CD14-positive monocyte (primary cell): ENCODE results near the gene SMC4. TPM values are rescaled to one million over a fixed set of nuclear protein-coding genes. Genes with fewer than 3 reads are reported as not detected.

ENCODE experiments used
- DNase-seq, 3 donors: peaks; one replicate each; pipeline ENCODE4 v3.0.0-alpha.2; 2011 to 2022
- H2AFZ ChIP-seq: 2 replicates; pipeline ENCODE4 v1.6.0; 2012; ENCODE audit warnings: mild to moderate bottlenecking, low read depth, low read length, inconsistent platforms; ENCODE audit not compliant: insufficient read depth, poor library complexity, severe bottlenecking
- H3K27ac ChIP-seq, 2 donors: 1 replicate in 1 of 2; 2 replicates in 1 of 2; pipeline ENCODE4 v1.5.1; 2012 to 2013; ENCODE audit warnings: low read length in 2 of 2, control low read depth in 1 of 2, inconsistent platforms in 1 of 2, low read depth in 1 of 2, mild to moderate bottlenecking in 1 of 2
- H3K27me3 ChIP-seq, 2 donors: one replicate each; pipeline versions ENCODE4 v1.6.0 to v1.6.1; 2011 to 2013; ENCODE audit warnings: low read length in 2 of 2; ENCODE audit not compliant: control insufficient read depth in 2 of 2, insufficient read depth in 2 of 2
- H3K36me3 ChIP-seq, 2 donors: replicated peaks in 1 of 2; 1 replicate in 1 of 2; 2 replicates in 1 of 2; pipeline versions ENCODE4 v1.5.1 to v1.6.1; 2012 to 2013; ENCODE audit warnings: low read length in 2 of 2, control low read depth in 1 of 2, inconsistent platforms in 1 of 2, mild to moderate bottlenecking in 1 of 2; ENCODE audit not compliant: insufficient read depth in 2 of 2, control insufficient read depth in 1 of 2
- H3K4me1 ChIP-seq, 2 donors: 1 replicate in 1 of 2; 2 replicates in 1 of 2; pipeline versions ENCODE4 v1.5.1 to v1.6.1; 2012 to 2013; ENCODE audit warnings: low read length in 2 of 2, control low read depth in 1 of 2, inconsistent platforms in 1 of 2, mild to moderate bottlenecking in 1 of 2, moderate library complexity in 1 of 2; ENCODE audit not compliant: insufficient read depth in 2 of 2, control insufficient read depth in 1 of 2
- H3K4me2 ChIP-seq: replicated peaks from 2 replicates; pipeline ENCODE3; 2012; ENCODE audit warnings: low read length, moderate library complexity, mild to moderate bottlenecking; ENCODE audit not compliant: poor library complexity, severe bottlenecking; ENCODE audit errors: extremely low read depth
- H3K4me3 ChIP-seq, 3 experiments: fragments of 200-600 bp in 1 of 3; sonication (generic) in 1 of 3; replicated peaks in 1 of 3; 1 replicate in 2 of 3; 2 replicates in 1 of 3; pipeline ENCODE4 v1.5.1; 2011 to 2013; ENCODE audit warnings: low read length in 3 of 3, mild to moderate bottlenecking in 3 of 3, control low read depth in 2 of 3, low read depth in 2 of 3, inconsistent platforms in 1 of 3, moderate library complexity in 1 of 3
- H3K79me2 ChIP-seq: 2 replicates; pipeline ENCODE4 v1.6.0; 2012; ENCODE audit warnings: mild to moderate bottlenecking, control low read depth, inconsistent platforms, low read length, moderate library complexity; ENCODE audit not compliant: insufficient read depth
- H3K9ac ChIP-seq: 2 replicates; pipeline ENCODE4 v1.6.0; 2017; ENCODE audit warnings: low read length, mild to moderate bottlenecking; ENCODE audit not compliant: insufficient read depth, poor library complexity, severe bottlenecking
- H3K9me3 ChIP-seq, 2 donors: replicated peaks in 1 of 2; 1 replicate in 1 of 2; 2 replicates in 1 of 2; pipeline versions ENCODE4 v1.5.1 to v1.6.1; 2012 to 2013; ENCODE audit warnings: low read length in 2 of 2, control low read depth in 1 of 2; ENCODE audit not compliant: control insufficient read depth in 1 of 2, insufficient read depth in 1 of 2
- H4K20me1 ChIP-seq: 2 replicates; pipeline ENCODE4 v1.6.0; 2012; ENCODE audit warnings: mild to moderate bottlenecking, low read length, control low read depth, moderate library complexity; ENCODE audit not compliant: insufficient read depth
- H3K27ac Mint-ChIP-seq, 7 donors: one replicate each; pipeline ENCODE4 v1.8.0; 2020; ENCODE audit warnings: mild to moderate bottlenecking in 7 of 7, mixed read lengths in 7 of 7, moderate library complexity in 6 of 7, inconsistent platforms in 2 of 7
- H3K27me3 Mint-ChIP-seq, 3 donors: one replicate each; pipeline ENCODE4 v1.8.0; 2021 to 2022; ENCODE audit warnings: low read depth in 3 of 3, mild to moderate bottlenecking in 3 of 3, mixed read lengths in 3 of 3, moderate library complexity in 3 of 3, inconsistent platforms in 1 of 3
- H3K36me3 Mint-ChIP-seq, 2 donors: one replicate each; pipeline ENCODE4 v1.8.0; 2020; ENCODE audit warnings: mixed read lengths in 2 of 2, inconsistent platforms in 1 of 2, mild to moderate bottlenecking in 1 of 2
- H3K4me1 Mint-ChIP-seq: one replicate; pipeline ENCODE4 v1.8.0; 2020; ENCODE audit warnings: mild to moderate bottlenecking, mixed read lengths
- H3K4me3 Mint-ChIP-seq, 2 donors: one replicate each; pipeline ENCODE4 v1.8.0; 2020; ENCODE audit warnings: mild to moderate bottlenecking in 2 of 2, mixed read lengths in 2 of 2, moderate library complexity in 1 of 2
- H3K9me3 Mint-ChIP-seq, 7 donors: one replicate each; pipeline ENCODE4 v1.8.0; 2020 to 2022; ENCODE audit warnings: mixed read lengths in 7 of 7, mild to moderate bottlenecking in 6 of 7, moderate library complexity in 6 of 7, inconsistent platforms in 2 of 7
- CTCF ChIP-seq: fragments of 200-600 bp; IDR thresholded peaks from one replicate; pipeline ENCODE4 v1.8.0; 2022; ENCODE audit warnings: antibody characterized with exemption, mild to moderate bottlenecking
- WGBS: methylation state at CpG from one replicate; pipeline ENCODE4 v1.1.5; 2013; ENCODE audit warnings: missing lambda C conversion rate; ENCODE audit not compliant: insufficient coverage; 5-methylcytosine and 5-hydroxymethylcytosine counted together
- intact Hi-C, 2 donors: fragments of 100-400 bp; cut with micrococcal nuclease; formaldehyde crosslinking; loops; one replicate each; pipeline versions ENCODE4 v1.15.0 to v1.15.1; 2023
- polyA plus RNA-seq, 3 donors: library from polyadenylated mRNA; depleted of rRNA in 1 of 3; unstranded in 2 of 3; stranded (reverse) in 1 of 3; fragments of 300-500 nt in 2 of 3; fragments of >200 nt in 1 of 3; fragmentation: Illumina TruSeq in 2 of 3; gene quantifications; 1 replicate in 2 of 3; 2 replicates in 1 of 3; pipeline ENCODE4 v1.2.3, GENCODE V29; 2012 to 2021

The SMC4 gene
- polyA plus RNA-seq, 3 donors, result 6.8 to 17.2 (median 14.1) TPM

- Histone ChIP-seq H3K4me1 (no peaks in the 10 kb centered on the region), H3K36me3 (peaks cover 7 to 22% of the 10 kb centered on the region in 2 donors), H3K4me2 (no peak overlapping the region), H3K9ac (no peak overlapping the region), H3K4me3 (no peak overlapping the region), H3K9me3 (no peaks in the 10 kb centered on the region), H4K20me1 (no peaks in the 10 kb centered on the region), H3K79me2 (no peaks in the 10 kb centered on the region), H3K27ac (no peak overlapping the region), H2AFZ (no peak overlapping the region), H3K27me3 (no peaks in the 10 kb centered on the region)
- Mint-ChIP-seq H3K4me1 (no peaks in the 10 kb centered on the region), H3K36me3 (peaks cover 17 to 21% of the 10 kb centered on the region in 2 donors), H3K9me3 (no peaks in the 10 kb centered on the region), H3K27ac (no peak overlapping the region), H3K27me3 (peaks cover 0 to 2% (median 0%) of the 10 kb centered on the region in 3 donors), H3K4me3 (no peak overlapping the region)
- intact Hi-C loops, result no loop called here
- no peak for DNase-seq
- 93% methylated on average over 3 of the region's 4 CpGs for WGBS
- TF ChIP-seq CTCF, result no peak
Observed at GRCh38 chr3:160379628-160380214, 19.7 kb upstream of the SMC4 start.

GRCh38 chr3:160381470-160381869 is 18.0 kb upstream of the SMC4 start:
- DNase-seq, result no peak
- no peaks in the 10 kb centered on the region for H3K4me1 Mint-ChIP-seq
- Histone ChIP-seq H3K27me3 (no peaks in the 10 kb centered on the region), H2AFZ (no peak overlapping the region), H3K4me2 (no peak overlapping the region), H4K20me1 (no peaks in the 10 kb centered on the region), H3K9me3 (no peaks in the 10 kb centered on the region), H3K4me3 (no peak overlapping the region), H3K79me2 (no peaks in the 10 kb centered on the region), H3K9ac (no peak overlapping the region), H3K36me3 (peaks cover 4 to 7% of the 10 kb centered on the region in 2 donors), H3K4me1 (no peaks in the 10 kb centered on the region), H3K27ac (no peak overlapping the region)
- TF ChIP-seq CTCF, result no peak
- H3K27ac Mint-ChIP-seq, result no peak overlapping the region
- peaks cover 14 to 18% of the 10 kb centered on the region in 2 donors for H3K36me3 Mint-ChIP-seq
- WGBS, result no CpG with 5 or more reads among the region's 1 CpG
- intact Hi-C loops, result no loop called here
- no peaks in the 10 kb centered on the region for H3K9me3 Mint-ChIP-seq
- no peak overlapping the region for H3K4me3 Mint-ChIP-seq
- peaks cover 0 to 2% (median 0%) of the 10 kb centered on the region in 3 donors for H3K27me3 Mint-ChIP-seq
